Colonic mucosa (tissue), 4 donors: ENCODE data around the gene BTN3A1. TPM values are rescaled to one million over a fixed set of nuclear protein-coding genes. Genes with fewer than 3 reads are reported as not detected.

ENCODE experiments used
- DNase-seq: peaks from one replicate; pipeline ENCODE4 v3.0.0-alpha.2; 2020
- H3K27ac ChIP-seq: fragments of 200-600 bp; one replicate; pipeline ENCODE4 v1.8.0; 2021
- H3K27me3 ChIP-seq: fragments of 200-600 bp; one replicate; pipeline ENCODE4 v1.8.0; 2021
- H3K36me3 ChIP-seq: fragments of 200-600 bp; one replicate; pipeline ENCODE4 v1.8.0; 2021
- H3K4me1 ChIP-seq: fragments of 200-600 bp; one replicate; pipeline ENCODE4 v1.8.0; 2021; ENCODE audit warnings: mild to moderate bottlenecking
- H3K4me3 ChIP-seq: fragments of 200-600 bp; one replicate; pipeline ENCODE4 v1.8.0; 2021
- H3K9ac ChIP-seq, 2 donors: one replicate each; pipeline ENCODE4 v1.7.0; 2013; ENCODE audit warnings: control low read depth in 2 of 2, low read depth in 2 of 2, low read length in 2 of 2
- H3K9me3 ChIP-seq: fragments of 200-600 bp; one replicate; pipeline ENCODE4 v1.8.0; 2021
- intact Hi-C: fragments of 100-400 bp; cut with DNase I; formaldehyde crosslinking; loops from one replicate; pipeline ENCODE4 v1.14.1; 2022
- total RNA-seq, 2 donors: library from RNA; stranded (reverse); fragmentation: NEBNext Ultra II Directional in 1 of 2; extraction: Animal tissue kit (Norgen Biotek cat#: 25700) in 1 of 2; gene quantifications; one replicate each; pipeline ENCODE4 v1.2.1, GENCODE V29; 2021
- TF ChIP-seq, protein P1 (sequence below): fragments of 200-600 bp; IDR thresholded peaks from one replicate; pipeline ENCODE4 v1.8.0; 2022; ENCODE audit warnings: antibody characterized with exemption, mild to moderate bottlenecking
- donor health status: healthy.
- donor health status: DM: no; HTN: no; CAD: no.
- donor health status: DM: no; HTN: no; CAD: no.

BTN3A1 gene
- total RNA-seq, 2 donors from 2014 or later: 24.1 to 29.4 TPM

DNA sequence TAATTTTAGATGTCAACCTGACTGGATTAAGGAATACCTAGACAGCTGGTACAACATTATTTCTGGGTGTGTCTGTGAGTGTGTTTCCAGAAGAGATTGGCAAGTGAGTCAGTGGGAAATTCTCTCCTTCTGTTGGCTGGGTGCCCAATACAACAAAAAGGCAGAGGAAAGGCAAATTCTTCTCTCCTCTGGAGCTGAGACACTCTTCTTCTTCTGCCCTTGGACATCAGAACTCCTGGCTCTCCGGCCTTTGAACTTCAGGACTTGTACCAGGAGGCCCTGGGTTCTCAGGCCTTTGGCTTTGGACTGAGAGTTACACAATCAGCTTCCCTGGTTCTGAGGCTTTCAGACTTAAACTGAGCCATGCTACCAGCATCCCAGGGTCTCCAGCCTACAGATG lies 7.8 kb upstream of the BTN3A1 start:
- TF ChIP-seq, protein P1, sequence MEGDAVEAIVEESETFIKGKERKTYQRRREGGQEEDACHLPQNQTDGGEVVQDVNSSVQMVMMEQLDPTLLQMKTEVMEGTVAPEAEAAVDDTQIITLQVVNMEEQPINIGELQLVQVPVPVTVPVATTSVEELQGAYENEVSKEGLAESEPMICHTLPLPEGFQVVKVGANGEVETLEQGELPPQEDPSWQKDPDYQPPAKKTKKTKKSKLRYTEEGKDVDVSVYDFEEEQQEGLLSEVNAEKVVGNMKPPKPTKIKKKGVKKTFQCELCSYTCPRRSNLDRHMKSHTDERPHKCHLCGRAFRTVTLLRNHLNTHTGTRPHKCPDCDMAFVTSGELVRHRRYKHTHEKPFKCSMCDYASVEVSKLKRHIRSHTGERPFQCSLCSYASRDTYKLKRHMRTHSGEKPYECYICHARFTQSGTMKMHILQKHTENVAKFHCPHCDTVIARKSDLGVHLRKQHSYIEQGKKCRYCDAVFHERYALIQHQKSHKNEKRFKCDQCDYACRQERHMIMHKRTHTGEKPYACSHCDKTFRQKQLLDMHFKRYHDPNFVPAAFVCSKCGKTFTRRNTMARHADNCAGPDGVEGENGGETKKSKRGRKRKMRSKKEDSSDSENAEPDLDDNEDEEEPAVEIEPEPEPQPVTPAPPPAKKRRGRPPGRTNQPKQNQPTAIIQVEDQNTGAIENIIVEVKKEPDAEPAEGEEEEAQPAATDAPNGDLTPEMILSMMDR: no peak
- no peaks in the 10 kb centered on the region for H3K36me3 ChIP-seq
- H3K9ac ChIP-seq: no peak overlapping the region
- H3K27me3 ChIP-seq: no peaks in the 10 kb centered on the region
- no peak overlapping the region for H3K27ac ChIP-seq
- intact Hi-C loops: no loop called here
- no peak overlapping the region for H3K4me3 ChIP-seq
- no peaks in the 10 kb centered on the region for H3K4me1 ChIP-seq
- H3K9me3 ChIP-seq: no peaks in the 10 kb centered on the region
- peak; percentile 48 for DNase-seq

DNA sequence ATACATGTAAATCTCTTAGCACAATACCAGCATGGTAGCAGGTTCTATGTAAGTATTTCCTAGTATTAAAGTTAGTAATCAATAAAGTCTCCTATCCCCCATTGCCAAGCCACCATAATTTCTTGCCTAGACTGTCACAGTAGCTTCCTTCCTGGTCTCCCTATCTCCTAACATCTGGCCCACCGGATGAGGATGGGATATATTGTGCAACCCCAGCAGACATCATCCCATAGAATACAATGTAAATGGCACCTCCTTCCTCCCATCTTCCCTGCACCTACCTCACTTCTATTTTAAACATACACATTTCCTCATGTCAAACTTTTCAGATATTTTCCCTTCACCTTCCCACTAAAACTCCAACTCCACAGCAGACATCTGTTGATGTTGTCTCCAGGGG lies 3.5 kb upstream of the BTN3A1 start:
- Histone ChIP-seq H3K4me3 (no peak overlapping the region), H3K27ac (no peak overlapping the region), H3K9ac (no peak overlapping the region), H3K4me1 (peaks cover 3% of the 10 kb centered on the region), H3K9me3 (no peaks in the 10 kb centered on the region), H3K27me3 (no peaks in the 10 kb centered on the region), H3K36me3 (no peaks in the 10 kb centered on the region)
- DNase-seq: no peak
- intact Hi-C loops: no loop called here
- TF ChIP-seq, protein P1: no peak

DNA sequence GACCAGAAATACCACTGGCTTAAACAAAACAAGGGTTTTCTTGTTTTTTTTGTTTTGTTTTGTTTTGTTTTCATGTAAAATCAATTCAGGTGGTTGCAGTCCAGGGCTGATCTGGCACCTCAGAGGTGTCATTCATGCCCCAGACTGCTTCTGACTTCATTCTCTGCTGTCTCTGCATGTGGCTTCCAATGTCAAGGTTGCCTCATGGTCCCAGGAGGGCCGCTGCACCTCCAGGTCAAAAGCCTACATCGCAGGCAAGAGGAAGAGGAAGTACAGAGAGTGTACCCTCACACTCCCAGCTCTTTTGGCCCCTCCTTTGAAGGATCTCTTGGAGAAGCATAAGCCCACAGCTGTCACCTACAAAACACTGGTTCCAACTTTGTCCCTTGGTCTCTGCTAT lies 1.4 kb upstream of the BTN3A1 start:
- intact Hi-C loops: no loop called here
- Histone ChIP-seq H3K9me3 (no peaks in the 10 kb centered on the region), H3K4me1 (peaks cover 8% of the 10 kb centered on the region), H3K4me3 (no peak overlapping the region), H3K9ac (no peak overlapping the region), H3K36me3 (no peaks in the 10 kb centered on the region), H3K27ac (no peak overlapping the region), H3K27me3 (no peaks in the 10 kb centered on the region)
- DNase-seq: no peak
- TF ChIP-seq, protein P1: no peak

DNA sequence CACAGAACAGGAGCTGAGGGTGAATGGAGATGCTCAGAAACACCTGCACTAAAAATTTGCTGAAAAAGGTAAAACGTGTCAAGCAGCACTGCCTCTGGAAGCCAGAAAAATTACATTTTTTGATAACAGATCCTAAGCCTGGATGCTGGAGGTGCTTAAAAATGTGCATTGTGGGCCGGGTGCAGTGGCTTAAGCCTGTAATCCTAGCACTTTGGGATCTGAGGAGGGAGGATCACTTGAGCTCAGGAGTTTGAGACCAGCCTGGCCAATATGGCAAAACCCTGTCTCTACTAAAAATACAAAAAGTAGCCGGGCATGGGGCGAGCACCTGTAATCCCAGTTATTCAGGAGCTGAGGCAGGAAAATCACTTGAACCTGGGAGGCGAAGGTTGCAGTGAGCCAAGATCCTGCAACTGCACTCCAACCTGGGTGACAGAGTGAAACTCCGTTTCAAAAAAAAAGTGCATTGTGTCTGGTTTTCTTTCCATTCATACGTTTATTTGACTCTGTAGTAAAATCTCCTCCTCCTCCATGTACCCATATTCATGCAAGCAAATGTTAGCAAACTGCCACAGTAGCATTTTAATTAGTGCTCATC lies 587 bp upstream of the BTN3A1 start:
- Histone ChIP-seq H3K4me3 (peak overlapping the region; percentile 36), H3K27me3 (no peaks in the 10 kb centered on the region), H3K27ac (peak overlapping the region; percentile 80), H3K36me3 (no peaks in the 10 kb centered on the region), H3K4me1 (peaks cover 8% of the 10 kb centered on the region), H3K9me3 (no peaks in the 10 kb centered on the region), H3K9ac (peak overlapping the region in 1 of 2 donors; percentile 40)
- no peak for DNase-seq
- intact Hi-C loops: no loop called here
- TF ChIP-seq, protein P1: no peak

DNA sequence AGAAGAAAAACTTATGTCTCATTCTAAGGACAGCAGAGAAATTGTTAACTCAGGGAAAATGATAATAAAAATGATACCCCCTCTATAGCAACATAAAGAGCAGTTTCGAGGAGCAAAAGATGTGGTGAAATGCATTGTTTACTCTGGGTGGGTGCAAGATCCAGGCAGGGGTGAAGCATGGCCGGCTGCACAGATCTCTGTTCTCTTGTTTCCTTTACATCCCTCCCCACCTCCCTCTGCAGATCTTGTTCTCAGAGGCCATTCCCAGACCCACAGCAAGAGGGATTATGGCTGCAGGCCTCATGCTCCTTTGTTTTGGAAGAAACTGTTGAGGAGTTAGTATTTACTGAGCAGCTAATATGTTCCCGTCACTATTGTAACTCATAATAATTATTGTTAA lies 1.8 kb downstream of the BTN3A1 start:
- no peak overlapping the region for H3K4me3 ChIP-seq
- no peaks in the 10 kb centered on the region for H3K27me3 ChIP-seq
- no peak overlapping the region for H3K27ac ChIP-seq
- TF ChIP-seq, protein P1: no peak
- DNase-seq: no peak
- no peaks in the 10 kb centered on the region for H3K36me3 ChIP-seq
- intact Hi-C loops: no loop called here
- peaks cover 8% of the 10 kb centered on the region for H3K4me1 ChIP-seq
- no peak overlapping the region for H3K9ac ChIP-seq
- no peaks in the 10 kb centered on the region for H3K9me3 ChIP-seq
